Inferior parietal cortex (tissue), 1 donor: Measurements from ENCODE around the gene EXOC2.

Experiments used
- DNase-seq: peaks from one replicate; pipeline ENCODE4 v3.0.0-alpha.2; 2016; ENCODE audit errors: extremely low spot score

The EXOC2 gene

GRCh38 chr6:470051-470900 lies 222.7 kb downstream of the EXOC2 start:
- no peak for DNase-seq

DNA sequence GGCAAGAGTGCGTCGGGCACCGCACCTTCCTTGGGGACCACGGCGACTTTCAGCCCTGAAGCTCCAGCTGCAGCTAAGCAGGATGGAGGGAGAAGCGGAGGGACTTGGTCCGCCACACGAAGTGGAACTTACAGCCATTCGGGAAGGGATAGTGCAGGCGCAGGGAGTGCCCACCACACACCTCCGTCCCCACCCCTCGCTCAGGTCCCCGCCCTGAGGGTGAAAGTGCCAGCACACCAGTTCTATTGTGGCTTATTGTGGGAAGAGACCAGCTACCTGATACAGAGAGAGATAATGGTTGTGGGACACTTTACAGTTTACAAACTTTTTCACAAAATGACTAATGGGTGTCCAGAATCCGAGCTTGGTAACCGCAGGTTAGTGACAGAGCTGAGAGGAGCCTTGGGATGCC lies 225.3 kb downstream of the EXOC2 start:
- DNase-seq, result no peak

GRCh38 chr6:467111-467510 lies 225.8 kb downstream of the EXOC2 start:
- no peak for DNase-seq

DNA sequence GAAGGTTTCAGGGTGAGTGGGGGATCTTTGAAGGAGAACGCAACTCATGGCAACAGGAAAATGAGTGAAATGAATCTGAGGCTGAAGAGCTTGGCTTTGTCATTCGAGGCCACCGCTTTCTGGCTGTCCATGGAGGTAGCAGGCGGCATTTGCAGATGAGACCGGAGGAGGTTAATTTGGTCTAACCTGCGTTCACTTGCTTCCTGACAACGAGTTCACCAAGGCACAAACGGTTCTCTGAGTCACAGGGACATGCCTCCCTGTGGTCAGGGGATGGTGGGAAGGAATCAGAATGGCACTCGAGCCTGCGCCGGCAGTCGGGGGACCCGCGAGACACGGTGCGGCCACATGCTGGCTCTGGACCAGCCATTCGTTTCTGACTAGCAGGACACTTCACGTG lies 226.4 kb downstream of the EXOC2 start:
- no peak for DNase-seq

- DNase-seq, result no peak
Measured at GRCh38 chr6:465531-466348, 227.2 kb downstream of the EXOC2 start.

DNA sequence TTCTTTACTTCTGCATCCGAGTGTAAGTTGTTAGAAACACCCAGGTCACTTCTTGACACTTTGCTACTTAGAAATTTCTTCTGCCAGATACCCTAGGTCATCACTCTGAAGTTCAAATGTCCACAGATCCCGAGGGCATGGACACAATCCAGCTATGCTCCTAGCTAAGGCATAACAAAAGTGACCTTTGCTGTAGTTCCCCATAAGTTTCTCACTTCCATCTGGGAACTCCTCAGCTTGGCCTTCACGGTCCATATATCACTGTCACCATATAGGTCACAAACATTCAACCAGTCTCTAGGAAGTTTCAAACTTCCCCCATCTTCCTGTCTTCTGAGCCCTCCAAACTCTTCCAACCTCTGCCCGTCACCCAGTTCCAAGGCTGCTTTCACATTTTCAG lies 236.1 kb downstream of the EXOC2 start:
- DNase-seq, result no peak

DNA sequence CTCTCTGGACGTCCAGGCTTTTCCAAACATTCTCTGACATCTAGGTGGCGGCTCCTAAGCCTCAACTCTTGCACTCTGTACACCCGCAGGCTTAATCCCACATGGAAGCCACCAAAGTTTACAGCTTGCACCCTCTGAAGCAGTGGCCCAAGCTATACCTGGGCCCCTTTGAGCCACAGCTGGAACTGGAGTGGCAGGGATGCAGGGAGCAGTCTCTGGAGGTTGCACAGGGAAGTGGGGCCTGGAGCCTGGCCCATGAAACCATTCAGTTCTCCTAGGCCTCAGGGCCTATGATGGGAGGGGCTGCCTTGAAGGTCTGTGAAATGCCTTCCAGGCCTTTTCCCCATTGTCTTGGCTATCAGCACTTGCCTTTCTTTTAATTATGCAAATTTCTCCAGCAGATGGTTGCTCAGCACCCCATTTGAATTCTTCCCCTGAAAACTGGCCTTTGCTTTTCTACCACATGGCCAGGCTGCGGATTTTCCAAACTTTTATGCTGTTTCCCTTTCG lies 236.5 kb downstream of the EXOC2 start:
- DNase-seq, result no peak

DNA sequence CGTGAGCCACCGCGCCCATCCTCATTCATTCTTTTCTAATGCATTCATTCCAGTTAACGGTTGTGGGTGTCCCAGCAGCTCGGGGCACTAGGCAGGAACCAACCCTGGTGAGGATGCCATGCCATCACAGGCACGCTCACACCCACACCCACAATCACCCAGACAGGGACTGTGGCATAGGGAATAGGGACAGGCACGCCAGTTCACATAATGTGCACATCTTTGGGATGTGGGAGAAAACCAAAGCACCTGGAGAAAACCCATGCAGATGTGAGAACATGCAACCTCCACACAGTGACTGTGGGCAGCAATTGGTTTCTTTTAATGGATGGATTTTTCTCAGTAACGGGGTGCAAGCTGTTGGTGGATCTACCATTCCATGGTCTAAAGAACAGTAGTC lies 237.1 kb downstream of the EXOC2 start:
- DNase-seq, result no peak

- no peak for DNase-seq
Measured at GRCh38 chr6:455006-455585, 237.8 kb downstream of the EXOC2 start.

DNA sequence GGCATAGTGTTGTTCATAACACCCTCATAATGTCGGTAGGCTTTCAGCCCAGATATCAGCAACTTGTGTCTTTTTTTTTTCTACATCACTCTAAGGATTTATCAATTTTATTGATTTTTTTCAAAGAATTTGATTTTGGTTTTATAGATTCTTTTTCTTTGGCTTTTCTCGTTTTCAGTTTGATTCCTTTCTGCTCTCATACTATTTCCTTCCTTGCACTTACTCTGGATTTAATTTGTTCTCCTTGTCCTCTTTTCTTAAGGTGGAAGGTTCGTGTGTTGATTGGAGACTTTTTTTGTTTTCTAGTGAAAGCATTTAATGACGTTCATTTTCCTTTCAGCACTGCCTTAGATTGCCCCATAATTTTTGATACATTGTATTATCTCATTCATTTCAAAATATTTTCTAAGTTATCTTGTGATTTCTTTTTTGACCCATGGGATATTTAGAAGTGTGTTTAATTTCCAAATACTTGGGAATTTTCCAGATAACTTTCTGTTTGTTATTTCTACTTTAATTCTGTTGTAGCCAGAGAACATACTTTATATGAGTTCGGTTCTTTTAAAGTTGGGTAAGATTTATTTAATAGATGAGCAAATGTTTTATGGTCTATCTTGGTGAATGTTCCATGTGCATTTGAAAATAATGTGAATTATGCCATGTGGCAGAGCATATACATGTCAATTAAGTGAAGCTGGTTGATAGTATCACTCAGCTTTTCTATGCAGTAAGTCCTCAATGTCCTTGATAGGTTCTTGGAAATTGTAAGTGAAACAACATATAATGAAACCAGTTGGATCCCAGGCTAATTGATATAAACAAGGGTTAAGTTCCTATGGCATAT lies 238.6 kb downstream of the EXOC2 start:
- DNase-seq, result no peak

- peak; percentile 52 for DNase-seq
Measured at GRCh38 chr6:453152-453551, 239.8 kb downstream of the EXOC2 start.

DNA sequence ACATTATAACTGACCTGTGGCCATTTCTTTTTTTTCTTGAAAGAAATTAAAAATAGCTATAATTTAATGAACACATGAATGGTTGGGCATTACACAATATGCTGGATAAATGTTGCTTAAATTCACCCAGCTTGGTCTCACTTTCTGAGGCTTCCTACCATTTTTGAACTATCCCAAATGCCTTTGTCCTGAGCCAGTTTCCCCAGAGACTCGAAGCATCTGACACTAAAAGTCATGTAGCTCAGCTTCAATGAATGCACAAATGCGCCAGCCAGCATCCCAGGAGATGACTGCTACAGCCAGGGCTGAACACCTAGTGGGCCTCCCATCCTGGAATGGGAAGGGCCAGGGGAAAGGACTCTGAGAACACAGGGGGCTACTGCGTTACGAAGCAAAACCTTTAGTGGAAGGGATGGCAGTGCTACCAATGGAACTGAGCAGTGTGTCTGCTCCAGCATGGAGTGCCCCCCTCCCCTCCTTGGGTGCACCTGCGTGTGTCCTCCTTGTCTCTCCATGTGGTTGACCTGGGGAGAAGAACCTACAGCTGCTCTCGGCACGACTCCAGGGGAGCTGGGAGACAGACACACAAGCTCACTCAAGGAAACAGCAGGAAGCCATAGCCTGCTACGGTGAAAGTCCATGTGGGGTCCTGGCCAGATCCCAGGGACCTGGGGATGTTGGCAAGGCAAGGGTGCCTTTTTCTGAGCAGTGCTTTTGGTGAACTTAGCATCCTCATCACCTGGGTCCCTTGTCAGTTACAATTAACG lies 240.5 kb downstream of the EXOC2 start:
- no peak for DNase-seq

DNA sequence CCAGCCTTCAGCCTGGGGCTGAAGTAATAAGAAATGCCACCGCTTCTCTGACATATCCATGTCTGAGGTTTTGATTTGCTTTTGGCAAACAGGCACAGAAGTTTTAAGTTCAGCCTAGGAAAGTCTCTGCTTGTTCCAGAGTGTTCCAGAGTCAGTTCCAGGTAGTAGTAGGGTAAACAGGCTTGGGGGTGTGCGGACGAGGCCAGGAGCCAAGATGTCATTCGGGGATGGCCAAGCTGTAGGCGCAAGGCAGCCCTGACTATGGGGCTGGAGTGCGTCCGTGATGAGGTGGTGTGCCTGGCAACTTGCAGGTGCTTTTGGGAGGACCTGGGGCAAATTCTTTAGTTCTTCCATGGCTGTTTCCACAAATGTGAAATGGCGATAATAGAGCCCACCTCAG lies 241.1 kb downstream of the EXOC2 start:
- DNase-seq, result no peak

DNA sequence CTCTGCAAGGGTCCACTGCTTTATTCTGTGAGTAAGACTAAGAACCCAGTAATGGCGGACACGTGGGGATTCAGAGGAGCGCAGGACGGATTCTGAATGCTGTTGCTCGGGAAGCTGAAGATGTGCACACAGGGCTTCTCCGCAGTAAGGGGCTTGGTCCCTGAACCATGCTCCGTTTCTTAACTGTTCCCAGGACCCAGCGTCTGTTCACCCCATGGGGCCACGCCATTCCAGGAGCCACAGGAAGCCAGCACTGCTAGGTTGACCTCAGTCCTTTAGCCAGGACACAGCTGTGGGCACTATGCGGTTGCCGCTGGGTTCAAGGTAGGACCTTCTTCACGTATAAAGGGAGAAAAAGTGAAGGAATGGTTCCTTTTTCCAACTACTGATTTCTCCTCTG lies 241.6 kb downstream of the EXOC2 start:
- no peak for DNase-seq

DNA sequence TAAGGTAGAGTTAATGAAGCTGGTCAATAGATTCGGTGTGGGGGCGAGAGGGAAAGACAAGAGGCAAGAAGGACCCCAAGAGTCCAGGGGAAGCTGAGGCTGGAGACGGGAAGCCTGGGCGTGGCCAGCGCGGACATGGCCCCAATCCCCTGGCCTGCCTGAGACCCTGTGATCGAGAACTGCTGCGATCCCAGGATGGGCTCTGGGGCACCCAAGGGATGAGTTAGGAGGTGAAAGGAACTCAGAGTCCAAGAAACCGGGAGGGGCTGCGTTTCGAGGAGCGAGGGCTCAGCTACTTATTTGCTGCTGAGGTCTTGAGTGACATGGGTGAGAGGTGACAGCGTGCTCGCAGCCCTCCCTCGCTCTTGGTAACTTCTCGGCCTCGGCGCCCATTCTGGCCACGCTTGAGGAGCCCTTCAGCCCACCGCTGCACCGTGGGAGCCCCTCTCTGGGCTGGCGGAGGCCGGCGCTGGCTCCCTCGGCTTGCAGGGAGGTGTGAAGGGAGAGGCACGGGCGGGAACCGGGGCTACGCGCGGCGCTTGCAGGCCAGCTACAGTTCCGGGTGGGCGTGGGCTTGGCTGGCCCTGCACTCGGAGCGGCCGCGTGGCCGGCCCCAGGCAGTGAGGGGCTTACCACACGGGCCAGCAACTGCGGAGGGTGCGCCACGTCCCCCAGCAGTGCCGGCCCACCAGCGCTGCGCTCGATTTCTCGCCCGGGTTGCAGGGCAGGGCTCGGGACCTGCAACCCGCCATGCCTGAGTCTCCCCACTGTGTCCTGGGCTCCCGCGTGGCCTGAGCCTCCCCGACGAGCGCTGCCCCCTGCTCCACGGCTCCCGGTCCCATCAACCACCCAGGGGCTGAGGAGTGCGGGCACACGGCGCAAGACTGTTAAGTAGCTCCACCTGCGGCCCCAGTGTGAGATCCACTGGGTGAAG lies 243.2 kb downstream of the EXOC2 start:
- no peak for DNase-seq

GRCh38 chr6:449057-449430 lies 243.9 kb downstream of the EXOC2 start:
- DNase-seq, result no peak

DNA sequence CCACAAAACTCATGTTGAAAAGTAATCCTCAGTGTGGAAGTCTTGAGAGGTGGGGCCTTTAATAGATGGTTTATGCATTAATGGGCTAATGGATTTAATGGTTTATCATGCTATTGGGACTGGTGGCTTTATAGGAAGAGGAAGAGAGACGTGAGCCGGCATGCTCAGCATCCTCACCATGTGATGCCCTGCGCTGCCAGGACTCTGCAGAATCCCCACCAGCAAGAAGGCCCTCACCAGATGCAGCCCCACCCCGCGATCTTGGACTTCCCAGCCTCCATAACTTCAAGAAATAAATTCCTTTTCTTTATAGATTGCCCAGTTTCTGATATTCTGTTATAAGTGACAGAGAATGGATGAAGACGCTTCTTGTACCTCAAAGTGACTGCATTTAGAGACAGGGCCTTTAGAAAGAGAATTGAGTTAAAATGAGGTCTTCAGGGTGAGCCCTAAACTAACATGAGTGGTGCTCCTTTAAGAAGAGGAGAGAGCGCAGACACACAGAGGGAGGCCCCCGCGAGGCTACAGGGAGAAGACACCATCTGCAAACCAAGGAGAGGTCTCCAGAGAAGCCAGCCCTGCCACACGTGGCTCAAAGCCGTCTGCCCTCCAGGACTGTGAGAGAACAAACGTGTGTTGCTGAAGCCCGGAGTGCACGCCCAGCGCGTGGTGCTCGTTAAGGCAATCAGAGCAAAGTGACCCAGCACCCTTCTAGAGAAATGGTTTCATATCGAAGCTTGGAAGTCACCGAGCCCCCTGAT lies 244.5 kb downstream of the EXOC2 start:
- DNase-seq, result no peak

DNA sequence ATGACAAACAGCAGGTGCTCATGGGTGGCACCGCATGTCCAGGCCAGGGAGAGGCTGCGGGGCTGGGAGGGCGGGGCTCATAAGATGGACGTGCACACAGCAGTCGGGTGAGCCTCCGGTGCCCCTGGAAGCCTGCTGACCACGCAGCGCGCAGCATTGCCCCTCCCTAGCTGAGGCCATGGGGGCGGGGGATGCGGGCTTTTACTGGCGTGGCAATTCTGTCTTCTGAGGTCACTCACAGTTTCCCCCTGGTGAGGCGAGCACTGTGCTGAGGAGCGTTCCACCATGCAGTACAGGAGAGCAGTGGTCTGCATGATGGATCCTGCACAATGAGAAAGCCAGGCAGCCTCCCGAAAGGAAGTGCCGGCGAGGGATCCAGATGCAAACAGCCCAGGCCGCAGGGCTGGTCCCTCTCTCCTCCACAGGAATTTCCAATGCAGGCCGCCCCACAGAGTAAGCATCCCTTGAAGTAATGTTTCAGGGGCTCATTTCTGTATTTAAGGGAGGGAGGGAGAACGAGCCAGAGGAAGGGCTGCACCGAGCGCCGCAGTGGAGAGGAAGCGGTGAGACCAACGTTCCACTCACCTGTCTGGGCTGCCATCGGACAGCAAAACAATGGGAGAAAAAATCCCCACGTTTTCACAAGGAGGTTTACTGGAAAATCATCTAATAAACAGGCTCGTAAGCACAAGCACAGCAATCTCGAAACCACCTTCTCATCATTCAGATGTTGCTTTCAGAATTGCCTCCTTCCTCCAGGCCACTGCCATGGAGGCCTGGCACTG lies 245.4 kb downstream of the EXOC2 start:
- DNase-seq, result no peak
